CD4-positive, alpha-beta T cell treated with Interleukin-10 for 1 hour (primary cell): ENCODE results near the gene MBD5.

Source experiments
- DNase-seq: peaks from one replicate; pipeline ENCODE4 v3.0.0-alpha.2; 2020

The MBD5 gene

DNA sequence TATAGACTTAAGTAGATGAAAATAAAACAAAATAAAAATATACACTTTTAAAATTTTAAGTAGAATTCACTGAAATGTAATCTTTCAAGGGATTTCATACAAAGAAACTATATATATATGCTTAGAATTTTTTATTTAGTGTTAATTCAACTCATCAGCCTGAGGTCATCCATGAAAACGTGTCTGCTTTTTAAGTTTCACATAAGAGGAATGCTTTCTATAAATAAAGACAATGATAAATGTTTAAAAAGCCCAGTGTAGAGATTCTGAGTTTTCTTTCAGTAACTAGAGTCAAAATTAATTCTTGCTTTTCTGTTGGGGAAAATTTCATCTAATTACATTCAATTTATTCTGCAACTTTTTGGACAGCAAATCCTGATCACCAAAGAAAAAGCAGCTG lies 213.3 kb downstream of the MBD5 start:
- no peak for DNase-seq

- no peak for DNase-seq
Observed at GRCh38 chr2:148237911-148238310, 217.0 kb downstream of the MBD5 start.

GRCh38 chr2:148238561-148238960 lies 217.7 kb downstream of the MBD5 start:
- no peak for DNase-seq

DNA sequence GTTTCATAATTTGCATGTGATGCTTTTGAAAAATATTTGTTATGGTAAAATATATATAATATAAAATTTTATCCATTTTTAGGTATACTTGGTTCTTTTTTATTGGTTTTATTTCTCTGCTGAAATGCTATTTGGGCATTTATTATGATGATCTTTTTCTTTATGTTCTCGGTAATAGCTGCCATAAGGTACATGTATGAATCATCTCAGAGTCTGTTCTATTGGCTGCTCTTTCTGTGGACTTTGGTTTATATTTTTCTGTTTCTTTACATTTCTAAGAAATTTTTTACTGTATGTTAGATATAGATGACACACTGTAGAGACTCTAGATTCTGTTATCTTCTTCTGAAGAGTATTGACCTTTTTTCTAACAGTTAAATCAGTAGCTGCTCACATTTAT lies 219.9 kb downstream of the MBD5 start:
- DNase-seq, result no peak

- DNase-seq, result no peak
Observed at GRCh38 chr2:148244593-148245292, 223.9 kb downstream of the MBD5 start.

DNA sequence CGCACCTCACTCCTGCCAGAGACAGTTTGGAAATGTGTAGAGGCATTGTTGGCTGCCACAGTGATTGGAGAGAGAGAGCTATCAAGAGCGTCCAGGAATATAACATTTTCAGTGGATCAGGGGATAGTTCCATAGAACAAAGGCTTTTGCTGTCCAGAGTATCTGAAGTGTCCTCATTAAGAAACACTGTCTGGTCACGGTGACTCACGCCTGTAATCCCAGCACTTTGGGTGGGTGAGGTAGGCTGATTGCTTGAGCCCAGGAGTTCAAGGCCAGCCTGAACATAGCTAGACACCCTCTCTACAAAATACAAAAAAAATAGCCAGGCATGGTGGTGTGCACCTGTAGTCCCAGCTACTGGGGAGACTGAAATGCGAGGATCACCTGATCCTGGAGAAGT lies 231.1 kb downstream of the MBD5 start:
- DNase-seq, result no peak

- no peak for DNase-seq
Observed at GRCh38 chr2:148252646-148253045, 231.8 kb downstream of the MBD5 start.

GRCh38 chr2:148253685-148254084 lies 232.8 kb downstream of the MBD5 start:
- DNase-seq, result peak; percentile 7

- DNase-seq, result no peak
Observed at GRCh38 chr2:148255929-148256328, 235.0 kb downstream of the MBD5 start.

GRCh38 chr2:148257276-148257675 lies 236.4 kb downstream of the MBD5 start:
- DNase-seq, result no peak

GRCh38 chr2:148258124-148258523 lies 237.2 kb downstream of the MBD5 start:
- DNase-seq, result no peak

DNA sequence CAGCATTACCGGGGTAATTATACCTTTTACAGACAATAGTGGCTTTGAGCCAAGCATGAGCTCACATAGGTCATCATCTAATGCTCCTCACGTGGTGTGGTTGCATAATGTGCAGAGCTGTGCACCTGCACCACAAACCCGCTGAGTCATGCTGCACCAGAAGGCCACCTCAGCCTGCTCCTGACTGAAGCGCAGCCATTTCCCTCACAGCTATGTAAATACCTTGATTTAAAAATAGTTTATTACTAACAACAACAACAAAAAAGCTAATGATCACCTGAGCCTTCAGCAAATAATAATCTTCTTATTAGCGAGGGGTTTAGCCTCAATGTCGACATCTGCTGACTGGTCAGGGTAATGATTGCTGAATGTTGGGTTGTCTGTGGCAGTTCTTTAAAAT lies 238.8 kb downstream of the MBD5 start:
- DNase-seq, result no peak

- no peak for DNase-seq
Observed at GRCh38 chr2:148263890-148264289, 243.0 kb downstream of the MBD5 start.

DNA sequence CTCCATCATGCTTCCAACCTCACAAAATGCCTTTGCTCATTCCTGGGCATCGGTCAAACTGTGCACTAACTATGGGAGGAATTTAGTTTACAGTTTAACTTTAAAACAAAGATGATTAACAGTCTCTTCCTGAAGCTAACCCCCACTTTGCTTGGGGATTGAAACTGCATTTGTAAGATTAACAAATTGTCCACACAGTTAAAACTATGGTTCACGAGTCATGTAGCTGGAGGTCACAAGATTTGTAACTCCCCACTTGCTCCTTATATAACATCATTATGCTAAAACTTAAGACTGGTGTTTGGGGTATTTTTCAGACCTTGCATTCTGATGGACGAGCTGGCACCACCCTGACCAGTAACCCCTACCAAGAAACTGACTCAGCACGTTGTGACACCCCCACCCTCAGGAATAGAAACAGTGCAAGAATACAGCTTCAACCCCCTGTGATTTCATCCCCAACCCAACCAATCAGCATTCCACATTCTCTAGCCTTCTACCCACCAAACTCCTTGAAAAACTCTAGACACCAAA lies 252.3 kb downstream of the MBD5 start:
- no peak for DNase-seq

DNA sequence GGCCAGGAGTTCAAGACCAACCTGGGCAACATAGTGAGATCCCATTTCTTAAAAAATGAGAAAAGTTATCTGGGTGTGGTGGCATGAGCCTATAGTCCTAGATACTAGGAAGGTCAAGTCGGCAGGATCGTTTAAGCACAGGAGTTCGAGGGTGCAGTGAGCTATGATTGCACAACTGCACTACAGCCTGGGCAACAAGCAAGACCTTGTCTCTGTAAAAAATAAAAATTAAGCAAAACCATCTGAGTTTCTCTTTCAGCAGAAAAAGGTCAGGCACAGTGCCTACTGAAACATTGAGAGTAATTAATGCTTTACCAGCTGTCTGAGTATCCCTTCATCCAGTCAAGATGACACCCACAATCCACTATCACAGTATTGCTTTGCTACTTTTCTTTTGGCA lies 258.3 kb downstream of the MBD5 start:
- no peak for DNase-seq

DNA sequence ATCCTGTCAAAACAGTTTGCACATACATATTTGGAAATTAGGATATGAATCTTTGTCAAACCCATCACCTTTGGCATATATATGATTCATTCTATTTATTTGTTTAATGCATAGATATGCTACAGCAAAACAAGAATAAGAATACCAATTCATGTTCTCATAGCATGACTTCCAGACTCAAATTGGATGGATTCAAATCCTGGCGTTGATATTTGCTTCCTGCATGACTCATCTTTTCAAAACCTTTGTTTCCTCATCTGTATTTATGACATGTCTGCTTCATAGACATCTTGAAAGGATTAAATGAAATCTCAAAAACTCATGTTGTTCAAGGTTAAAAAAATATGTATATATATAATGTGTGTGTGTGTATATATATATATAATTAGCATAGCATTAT lies 261.3 kb downstream of the MBD5 start:
- no peak for DNase-seq

DNA sequence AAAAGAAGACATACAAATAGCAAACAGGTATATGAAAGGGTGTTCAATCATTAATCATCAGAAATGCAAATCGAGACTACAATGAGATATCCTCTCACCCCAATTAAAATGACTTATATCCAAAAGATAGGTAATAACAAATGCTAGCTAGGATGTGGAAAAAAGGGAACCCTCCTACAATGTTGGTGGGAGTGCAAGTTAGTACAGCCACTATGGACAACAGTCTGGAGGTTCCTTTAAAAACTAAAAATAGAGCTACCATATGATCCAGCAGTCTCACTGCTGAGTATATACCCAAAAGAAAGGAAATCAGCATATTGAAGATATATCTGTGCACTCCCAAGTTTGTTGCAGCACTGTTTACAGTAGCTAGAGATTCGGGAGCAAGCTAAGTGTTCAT lies 271.5 kb downstream of the MBD5 start:
- no peak for DNase-seq

DNA sequence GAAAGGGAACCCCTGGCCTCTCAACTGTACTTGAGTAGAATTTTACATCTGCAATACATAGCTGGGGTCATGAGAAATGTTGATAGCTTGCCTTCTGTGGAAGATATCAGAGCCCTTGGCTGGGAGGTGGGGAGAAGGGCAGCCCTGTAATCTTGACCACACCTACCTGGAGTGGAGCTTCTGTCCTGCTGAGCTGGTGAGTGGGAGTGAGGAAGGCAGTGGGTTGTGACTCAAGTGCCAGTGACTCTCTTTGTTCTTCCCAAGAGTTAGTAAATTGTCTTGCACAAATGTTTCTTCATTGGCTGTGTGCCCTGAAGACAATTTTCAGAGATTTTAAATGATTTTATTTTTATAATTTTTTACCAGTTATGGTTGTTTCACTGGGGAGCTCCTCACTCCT lies 277.3 kb downstream of the MBD5 start:
- DNase-seq, result no peak

DNA sequence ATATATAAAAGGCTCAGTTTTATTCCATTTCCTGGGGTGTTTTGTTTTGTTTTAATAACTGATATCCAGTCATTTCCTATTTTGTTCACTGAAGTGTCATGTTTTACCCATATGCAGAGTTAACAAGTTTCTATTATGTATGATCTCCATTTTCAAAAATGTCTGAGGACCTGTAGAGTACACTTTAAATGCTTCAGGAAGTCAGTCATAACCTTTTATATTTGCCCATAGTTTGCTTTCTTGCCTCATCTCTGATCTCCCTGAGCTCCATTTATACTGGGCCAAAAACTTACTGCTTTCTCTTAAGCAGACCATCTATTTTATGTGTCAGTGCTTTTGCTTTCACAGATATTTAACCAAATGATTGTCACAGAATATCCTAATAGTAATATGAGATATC lies 278.7 kb downstream of the MBD5 start:
- DNase-seq, result no peak

DNA sequence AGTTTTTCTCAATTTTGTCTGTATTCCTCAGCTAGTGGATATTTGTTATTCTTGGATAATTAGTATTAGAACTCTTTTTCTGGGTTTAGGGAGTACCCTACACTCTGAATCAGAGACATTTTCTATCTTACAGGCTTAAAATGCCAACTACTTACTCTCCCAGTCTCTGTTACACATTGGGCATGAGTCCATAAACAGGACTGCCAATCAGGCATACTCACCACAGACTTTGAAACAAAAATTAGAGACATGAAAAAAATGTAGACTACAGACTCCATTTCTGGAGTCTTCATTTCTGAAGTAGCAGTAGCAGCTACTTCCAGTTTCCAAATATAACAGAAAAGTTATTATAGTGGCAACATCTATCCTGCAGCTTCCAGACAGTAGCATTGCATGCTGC lies 279.7 kb downstream of the MBD5 start:
- DNase-seq, result no peak

DNA sequence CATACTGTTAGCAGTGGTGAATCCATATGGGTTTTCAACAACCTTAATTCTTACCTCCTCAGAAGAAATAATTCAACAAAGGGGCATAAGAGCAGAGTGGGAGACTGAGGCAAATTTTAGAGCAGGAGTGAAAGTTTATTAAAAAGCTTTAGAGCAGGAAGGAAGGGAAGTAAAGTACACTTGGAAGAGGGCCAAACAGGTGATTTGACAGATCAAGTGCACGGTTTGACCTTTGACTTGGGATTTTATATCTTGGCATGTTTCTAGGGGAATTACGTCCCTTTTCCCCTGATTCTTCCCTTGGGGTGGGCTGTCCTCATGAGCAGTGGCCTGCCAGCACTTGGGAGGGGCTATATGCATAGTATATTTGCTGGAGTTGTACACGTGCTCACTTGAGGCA lies 280.5 kb downstream of the MBD5 start:
- no peak for DNase-seq

GRCh38 chr2:148302526-148302925 lies 281.6 kb downstream of the MBD5 start:
- DNase-seq, result no peak

- DNase-seq, result no peak
Observed at GRCh38 chr2:148303161-148303560, 282.3 kb downstream of the MBD5 start.

GRCh38 chr2:148305476-148305875 lies 284.6 kb downstream of the MBD5 start:
- DNase-seq, result no peak

DNA sequence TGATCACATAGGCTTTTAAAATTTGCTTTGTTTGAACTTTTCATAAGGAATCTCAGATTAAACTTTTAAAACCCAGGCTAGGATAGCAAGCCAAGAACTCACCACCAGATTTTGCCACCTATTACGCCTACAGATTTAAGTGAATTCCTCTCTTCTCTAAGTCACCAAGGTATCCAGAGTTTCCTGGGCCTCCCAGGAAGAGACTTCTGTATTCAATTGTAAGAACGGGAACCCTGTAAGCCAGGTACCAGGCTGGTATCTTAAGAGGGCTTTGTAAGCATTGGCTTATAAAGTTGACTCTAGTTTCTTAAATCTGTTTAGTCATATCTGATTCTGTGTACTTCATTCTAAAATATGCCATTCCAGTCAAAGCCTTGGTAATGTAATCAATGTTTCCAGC lies 285.1 kb downstream of the MBD5 start:
- no peak for DNase-seq
